ENCODE data around the gene ECEL1. TPM values are rescaled to one million over a fixed set of nuclear protein-coding genes. Genes with fewer than 3 reads are reported as not detected.
A peak's percentile ranks its signal among the peaks of the same experiment; 100 is the strongest.
"Not testable (repeated sequence)": the region's sequence is repeated elsewhere in the genome, so short reads cannot be mapped to it uniquely, and the experiment has no call there.

Gene ECEL1
- total RNA-seq, 2 experiments from 2014 or later: 0.56 to 0.72 TPM

DNA sequence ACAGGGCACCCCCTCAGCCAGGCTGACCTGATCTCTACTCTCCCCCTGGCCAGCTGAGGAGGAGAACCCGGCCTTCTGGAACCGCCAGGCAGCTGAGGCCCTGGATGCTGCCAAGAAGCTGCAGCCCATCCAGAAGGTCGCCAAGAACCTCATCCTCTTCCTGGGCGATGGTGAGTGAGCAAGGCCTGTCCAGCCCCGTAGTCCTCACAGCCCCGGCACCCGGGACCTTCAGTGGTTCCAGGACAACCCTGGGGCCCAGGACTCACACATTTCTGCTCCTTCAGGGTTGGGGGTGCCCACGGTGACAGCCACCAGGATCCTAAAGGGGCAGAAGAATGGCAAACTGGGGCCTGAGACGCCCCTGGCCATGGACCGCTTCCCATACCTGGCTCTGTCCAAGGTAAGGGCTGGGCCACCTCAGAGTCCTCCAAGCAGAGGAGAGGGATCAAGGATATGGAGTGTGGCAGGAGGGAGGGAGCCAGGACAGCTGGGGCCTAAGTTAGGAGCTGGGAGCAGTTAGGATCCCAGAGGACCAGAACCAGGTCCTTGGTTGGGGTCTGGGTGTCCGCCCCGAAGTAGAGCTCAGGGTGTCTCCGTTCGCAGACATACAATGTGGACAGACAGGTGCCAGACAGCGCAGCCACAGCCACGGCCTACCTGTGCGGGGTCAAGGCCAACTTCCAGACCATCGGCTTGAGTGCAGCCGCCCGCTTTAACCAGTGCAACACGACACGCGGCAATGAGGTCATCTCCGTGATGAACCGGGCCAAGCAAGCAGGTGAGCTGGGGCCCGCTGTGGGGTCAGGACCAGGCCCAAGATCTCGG lies 31.1 kb downstream of the ECEL1 start:
- CTCF ChIA-PET: interaction anchor here (1.2 kb wide), 1 partner anchor 66 kb away, joined by 3 read pairs; no protein-coding TSS in a partner anchor
- no peak for DNase-seq
- Mint-ChIP-seq H3K4me3 (no peak overlapping the region), H3K27ac (no peak overlapping the region), H3K36me3 (ENCODE audit: low read depth) (no peaks in the 10 kb centered on the region), H3K27me3 (peaks cover 14% of the 10 kb centered on the region), H3K9me3 (no peaks in the 10 kb centered on the region), H3K4me1 (ENCODE audit: low read depth) (no peaks in the 10 kb centered on the region)
- TF ChIP-seq, protein P1, sequence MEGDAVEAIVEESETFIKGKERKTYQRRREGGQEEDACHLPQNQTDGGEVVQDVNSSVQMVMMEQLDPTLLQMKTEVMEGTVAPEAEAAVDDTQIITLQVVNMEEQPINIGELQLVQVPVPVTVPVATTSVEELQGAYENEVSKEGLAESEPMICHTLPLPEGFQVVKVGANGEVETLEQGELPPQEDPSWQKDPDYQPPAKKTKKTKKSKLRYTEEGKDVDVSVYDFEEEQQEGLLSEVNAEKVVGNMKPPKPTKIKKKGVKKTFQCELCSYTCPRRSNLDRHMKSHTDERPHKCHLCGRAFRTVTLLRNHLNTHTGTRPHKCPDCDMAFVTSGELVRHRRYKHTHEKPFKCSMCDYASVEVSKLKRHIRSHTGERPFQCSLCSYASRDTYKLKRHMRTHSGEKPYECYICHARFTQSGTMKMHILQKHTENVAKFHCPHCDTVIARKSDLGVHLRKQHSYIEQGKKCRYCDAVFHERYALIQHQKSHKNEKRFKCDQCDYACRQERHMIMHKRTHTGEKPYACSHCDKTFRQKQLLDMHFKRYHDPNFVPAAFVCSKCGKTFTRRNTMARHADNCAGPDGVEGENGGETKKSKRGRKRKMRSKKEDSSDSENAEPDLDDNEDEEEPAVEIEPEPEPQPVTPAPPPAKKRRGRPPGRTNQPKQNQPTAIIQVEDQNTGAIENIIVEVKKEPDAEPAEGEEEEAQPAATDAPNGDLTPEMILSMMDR (IDR thresholded peaks at IDR 0.05): no peak
- no peak for ATAC-seq
- intact Hi-C loops (cut with micrococcal nuclease): no loop called here
- POLR2A ChIA-PET: no interaction called here

DNA sequence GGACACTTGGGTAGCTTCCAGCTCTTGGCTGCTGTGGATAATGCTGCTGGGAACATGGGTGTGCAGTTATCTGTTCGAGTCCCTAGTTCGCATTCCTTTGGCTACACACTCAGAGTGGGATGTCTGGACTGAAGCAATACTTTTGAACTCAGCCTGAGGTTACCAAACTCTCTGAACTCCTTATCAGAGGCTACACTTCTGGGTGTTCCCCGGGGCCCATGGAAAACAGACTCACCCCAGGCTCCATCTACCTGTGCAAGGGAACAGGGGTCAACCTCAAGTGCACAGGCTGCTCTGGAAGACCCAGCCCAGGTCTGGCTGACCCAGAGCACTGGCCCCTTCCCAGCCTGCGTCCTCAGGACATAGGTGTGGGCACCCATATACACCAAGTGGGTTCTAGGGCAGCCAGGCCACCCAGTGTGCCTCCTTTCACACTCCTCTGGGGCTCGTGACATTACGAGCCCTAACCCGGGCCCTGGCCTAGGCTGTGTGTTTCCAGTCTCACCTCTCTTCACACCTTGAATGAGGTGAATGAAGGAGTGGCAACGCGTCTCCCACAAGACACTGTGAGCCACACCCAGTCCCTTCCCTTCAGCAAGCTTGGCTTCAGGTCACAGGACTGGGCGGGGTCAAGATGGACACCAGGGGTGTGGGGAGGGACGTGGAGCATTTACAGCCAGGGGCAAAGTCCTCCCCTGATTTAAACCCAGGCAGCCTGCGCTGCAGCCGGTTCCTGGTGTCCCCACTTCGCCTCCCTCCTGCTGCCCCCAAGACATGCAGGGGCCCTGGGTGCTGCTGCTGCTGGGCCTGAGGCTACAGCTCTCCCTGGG lies 32.0 kb downstream of the ECEL1 start, which contains the start of gene ALPI:
Gene ALPI, plus strand, starts transcription at position 728 of the 830 bp plus-strand sequence. Its CDS starts 47 bp downstream, at position 775.
- ATAC-seq (no peak), DNase-seq (no peak)
- CTCF ChIA-PET: interaction anchor here (1.2 kb wide), 1 partner anchor 66 kb away, joined by 3 read pairs; no protein-coding TSS in a partner anchor
- no peaks in the 10 kb centered on the region for H3K4me1 Mint-ChIP-seq (ENCODE audit: low read depth)
- H3K36me3 Mint-ChIP-seq (ENCODE audit: low read depth): no peaks in the 10 kb centered on the region
- H3K9me3 Mint-ChIP-seq: no peaks in the 10 kb centered on the region
- POLR2A ChIA-PET: no interaction called here
- intact Hi-C loops (cut with micrococcal nuclease): no loop called here
- H3K4me3 Mint-ChIP-seq: no peak within 1 kb of the TSS
- peaks cover 14% of the 10 kb centered on the region for H3K27me3 Mint-ChIP-seq
- TF ChIP-seq, protein P1 (IDR thresholded peaks at IDR 0.05): no peak
- H3K27ac Mint-ChIP-seq: no peak within 1 kb of the TSS

DNA sequence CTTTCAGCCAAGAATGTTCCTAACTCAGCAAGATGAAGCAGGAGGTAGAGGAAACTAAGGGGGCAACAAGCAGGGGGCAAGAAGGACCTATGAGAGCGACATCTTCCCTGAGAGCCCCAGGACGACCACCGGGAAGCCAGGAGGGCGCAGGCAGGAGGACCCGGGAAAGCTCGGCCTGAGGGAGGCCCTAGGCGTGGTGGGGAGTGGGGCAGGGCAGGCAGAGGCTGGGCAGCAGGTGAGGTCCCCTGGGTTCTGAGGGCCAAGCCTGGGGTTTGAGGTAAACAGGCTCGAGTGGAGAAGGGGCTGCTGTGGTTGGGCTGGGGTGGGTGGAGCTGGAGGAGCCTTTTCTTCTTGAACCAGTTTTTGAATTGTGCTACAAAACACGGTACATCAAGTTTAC lies 33.0 kb downstream of the ECEL1 start:
- ATAC-seq (no peak), DNase-seq (no peak)
- Mint-ChIP-seq H3K9me3 (no peaks in the 10 kb centered on the region), H3K4me1 (ENCODE audit: low read depth) (peaks cover 8% of the 10 kb centered on the region), H3K4me3 (no peak overlapping the region), H3K27me3 (peaks cover 11% of the 10 kb centered on the region), H3K27ac (no peak overlapping the region), H3K36me3 (ENCODE audit: low read depth) (no peaks in the 10 kb centered on the region)
- ChIA-PET CTCF (no interaction called here), POLR2A (no interaction called here)
- intact Hi-C loops (cut with micrococcal nuclease): no loop called here
- TF ChIP-seq, protein P1 (IDR thresholded peaks at IDR 0.05): no peak

DNA sequence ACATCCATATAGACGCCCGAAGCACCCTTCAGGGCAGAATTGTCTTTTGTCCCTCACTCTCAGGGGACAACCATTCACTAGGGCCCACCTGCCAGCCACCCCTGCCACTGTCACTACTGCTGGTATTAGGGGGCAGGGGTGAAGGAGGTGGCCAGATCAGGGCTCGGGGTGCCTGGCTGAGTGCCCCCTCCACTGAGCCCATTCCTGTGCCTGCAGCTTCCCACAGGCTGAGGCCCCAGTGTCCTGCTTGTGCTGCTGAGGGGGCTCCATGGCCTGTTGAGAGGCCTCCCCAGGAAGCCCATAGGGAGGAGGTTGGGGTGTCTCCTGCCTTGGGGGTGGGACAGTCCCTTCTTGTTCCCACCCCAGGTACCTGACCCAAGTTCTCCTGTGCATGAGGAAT lies 36.0 kb downstream of the ECEL1 start:
- POLR2A ChIA-PET; H3K36me3 Mint-ChIP-seq (ENCODE audit: low read depth); H3K27me3 Mint-ChIP-seq; DNase-seq; ATAC-seq; H3K27ac Mint-ChIP-seq; H3K9me3 Mint-ChIP-seq; intact Hi-C loops (cut with micrococcal nuclease); H3K4me3 Mint-ChIP-seq; CTCF ChIA-PET: not testable (repeated sequence)
- H3K4me1 Mint-ChIP-seq (ENCODE audit: low read depth): peaks cover 20% of the 10 kb centered on the region

DNA sequence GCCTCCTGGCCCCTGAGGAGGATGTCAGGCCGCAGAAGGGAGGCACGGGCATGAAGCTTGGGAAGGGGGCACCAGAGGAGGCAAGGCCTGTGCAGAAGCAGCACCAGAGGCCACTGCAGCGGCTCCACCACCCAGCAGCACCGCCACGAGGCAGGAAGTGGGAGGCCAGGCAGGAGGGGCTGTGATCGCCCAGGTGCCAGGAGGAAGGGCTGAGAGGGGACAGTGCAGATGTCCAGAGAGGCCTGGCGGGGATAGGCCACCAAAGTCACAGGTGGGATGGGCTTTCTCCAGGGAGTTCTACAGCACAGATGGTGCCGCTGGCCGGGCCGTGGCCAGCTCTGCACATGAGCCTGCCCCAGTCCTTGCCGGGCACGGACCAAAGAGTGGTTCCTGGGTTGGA lies 37.7 kb downstream of the ECEL1 start:
- POLR2A ChIA-PET: no interaction called here
- CTCF ChIA-PET: interaction anchor here (1.1 to 1.6 kb wide), 2 partner anchors 72 to 74 kb away, joined by 3 to 6 read pairs; no protein-coding TSS in a partner anchor
- DNase-seq (peak; percentile 27), ATAC-seq (peak; percentile 30)
- intact Hi-C loops (cut with micrococcal nuclease): loop anchor here (5.0 kb wide), 2 partner anchors 72 to 113 kb away; partner anchors contain the start of gene PRSS56
- H3K27me3 Mint-ChIP-seq: no peaks in the 10 kb centered on the region
- no peaks in the 10 kb centered on the region for H3K9me3 Mint-ChIP-seq
- H3K4me3 Mint-ChIP-seq: no peak overlapping the region
- no peak overlapping the region for H3K27ac Mint-ChIP-seq
- TF ChIP-seq, protein P1 (IDR thresholded peaks at IDR 0.05): no peak
- no peaks in the 10 kb centered on the region for H3K36me3 Mint-ChIP-seq (ENCODE audit: low read depth)
- peaks cover 20% of the 10 kb centered on the region for H3K4me1 Mint-ChIP-seq (ENCODE audit: low read depth)
